ENCODE results near the gene TNRC6B.
"Not testable (repeated sequence)": the region's sequence is repeated elsewhere in the genome, so short reads cannot be mapped to it uniquely, and the experiment has no call there.

TNRC6B gene

DNA sequence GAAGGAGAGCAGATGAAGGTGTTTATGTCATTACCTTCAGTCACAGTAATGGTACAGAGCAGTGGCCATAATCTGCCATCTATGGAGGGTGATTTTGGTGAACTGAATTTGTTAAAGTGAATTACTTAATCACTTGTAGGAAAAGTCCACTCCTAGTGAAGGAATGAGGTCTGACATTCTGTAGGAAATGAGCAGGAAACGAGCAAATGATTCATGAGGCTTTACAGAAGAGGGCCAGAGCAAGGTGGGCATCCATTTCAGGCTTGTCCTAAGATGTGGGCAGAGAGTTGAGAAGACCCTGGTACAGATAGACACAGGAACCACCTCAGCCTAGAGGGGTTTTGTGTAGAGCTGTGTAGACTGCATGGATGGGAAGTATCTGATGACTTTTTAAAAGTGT is 186.7 kb downstream of the TNRC6B start:
- DNase-seq (ENCODE audit: low read depth in 2 of 2), result no peak

DNA sequence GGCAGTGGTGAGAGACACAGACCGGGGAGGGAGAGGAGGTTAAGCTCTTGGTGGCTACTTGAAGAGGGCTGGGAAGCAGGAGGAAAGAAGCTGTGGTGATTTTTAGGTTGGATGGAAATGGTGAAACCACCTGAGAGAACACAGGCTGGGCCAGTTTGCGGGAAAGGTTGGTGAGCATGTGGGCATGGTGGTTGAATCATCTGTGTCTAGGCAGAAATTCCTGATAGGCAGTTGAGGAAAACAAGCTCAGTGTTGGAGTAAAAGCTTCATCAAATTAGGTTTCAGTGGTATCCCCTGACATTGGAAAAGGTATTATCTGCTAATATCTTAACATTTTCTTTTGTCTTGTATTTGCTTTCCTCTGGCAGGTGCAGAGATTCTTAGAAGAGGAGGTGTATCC is 188.3 kb downstream of the TNRC6B start:
- DNase-seq (ENCODE audit: low read depth in 2 of 2), result no peak

GRCh38 chr22:40367342-40367741 is 189.6 kb downstream of the TNRC6B start:
- DNase-seq (ENCODE audit: low read depth in 2 of 2), result no peak

- no peak for DNase-seq (ENCODE audit: low read depth in 2 of 2)
Measured at GRCh38 chr22:40368016-40368415, 190.3 kb downstream of the TNRC6B start.

DNA sequence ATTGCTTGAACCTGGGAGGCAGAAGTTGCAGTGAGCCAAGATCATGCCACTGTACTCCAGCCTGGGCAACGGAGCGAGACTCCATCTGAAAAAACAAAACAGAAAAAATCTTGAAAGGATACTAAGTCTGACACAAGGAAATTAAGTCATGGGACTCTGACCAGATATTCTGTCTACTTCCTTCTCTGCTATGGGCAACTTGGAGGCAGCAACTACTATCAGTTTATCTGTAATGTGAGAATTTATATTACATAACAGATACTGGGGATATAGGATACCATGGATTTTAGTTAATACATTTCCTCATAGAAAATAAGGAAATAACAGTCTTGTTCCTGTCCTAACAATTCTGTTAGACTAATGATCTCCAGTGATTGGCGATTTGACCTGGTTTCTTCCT is 191.1 kb downstream of the TNRC6B start:
- no peak for DNase-seq (ENCODE audit: low read depth in 2 of 2)

DNA sequence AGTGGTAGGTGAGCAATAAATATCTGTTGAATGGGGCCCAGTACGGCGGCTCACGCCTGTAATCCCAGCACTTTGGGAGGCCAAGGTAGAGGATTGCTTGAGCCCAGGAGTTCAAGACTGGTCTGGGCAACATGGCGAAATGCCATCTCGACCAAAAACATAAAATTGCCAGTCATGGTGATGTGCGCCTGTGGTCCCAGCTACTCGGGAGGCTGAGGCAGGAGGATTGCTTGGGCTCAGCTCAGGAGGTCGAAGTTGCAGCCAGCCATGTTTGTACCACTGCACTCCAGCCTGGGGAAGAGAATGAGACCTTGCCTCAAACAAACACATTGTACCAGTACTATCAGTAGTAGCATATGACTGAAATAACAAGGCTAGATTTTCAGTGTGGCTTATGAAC is 196.8 kb downstream of the TNRC6B start:
- no peak for DNase-seq (ENCODE audit: low read depth in 2 of 2)

DNA sequence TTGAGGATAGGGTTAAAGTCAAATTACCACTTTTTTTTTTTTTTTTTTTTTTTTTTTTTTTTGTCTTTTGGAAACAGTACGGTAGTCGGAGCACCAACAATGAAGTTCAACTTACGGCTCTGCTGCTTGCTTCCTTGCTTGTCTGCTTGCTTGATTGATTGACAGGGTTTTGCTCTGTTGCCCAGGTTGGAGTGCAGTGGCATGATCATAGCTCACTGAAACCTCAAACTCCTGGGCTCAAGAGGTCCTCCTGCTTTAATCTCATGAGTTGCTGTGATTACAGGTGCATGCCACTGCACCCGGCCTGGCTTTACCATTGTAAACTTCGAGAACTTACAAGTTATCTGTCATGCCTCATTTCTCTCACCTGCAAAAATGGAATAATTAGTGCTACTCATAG is 198.4 kb downstream of the TNRC6B start:
- DNase-seq (ENCODE audit: low read depth in 2 of 2), result no peak

DNA sequence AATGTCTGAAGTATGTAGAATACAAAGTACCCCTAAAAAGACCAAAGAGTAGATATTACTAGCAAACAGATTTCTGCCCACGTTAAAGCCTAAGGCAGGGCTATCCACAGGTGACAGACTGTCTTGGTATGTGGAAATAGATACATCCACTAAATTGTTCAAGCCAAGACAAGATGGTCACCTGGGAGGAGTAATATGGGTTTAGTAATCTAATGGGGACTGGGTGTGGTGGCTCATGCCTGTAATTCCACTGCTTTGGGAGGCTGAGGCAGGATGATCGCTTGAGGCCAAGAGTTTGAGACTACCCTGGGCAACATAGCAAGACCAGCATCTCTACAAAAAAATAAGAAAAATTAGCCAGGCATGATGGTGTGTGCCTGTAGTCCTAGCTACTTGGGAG is 200.2 kb downstream of the TNRC6B start:
- DNase-seq (ENCODE audit: low read depth in 2 of 2), result no peak

DNA sequence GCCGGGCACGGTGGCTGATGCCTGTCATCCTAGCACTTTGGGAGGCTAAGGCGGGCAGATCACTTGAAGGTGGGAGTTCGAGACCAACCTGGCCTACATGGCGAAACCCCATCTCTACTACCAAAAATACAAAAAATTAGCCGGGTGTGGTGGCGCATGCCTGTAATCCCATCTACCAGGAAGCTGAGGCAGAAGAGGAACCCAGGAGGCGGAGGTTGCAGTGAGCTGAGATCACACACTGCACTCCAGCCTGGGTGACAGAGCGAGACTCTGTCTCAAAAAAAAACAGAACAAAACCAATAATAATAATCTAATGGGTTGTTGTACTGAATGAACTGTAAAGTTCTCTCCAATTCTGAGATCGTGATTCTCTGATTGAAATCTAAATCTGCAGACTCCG is 200.7 kb downstream of the TNRC6B start:
- not testable (repeated sequence) for DNase-seq (ENCODE audit: low read depth in 2 of 2)

- no peak for DNase-seq (ENCODE audit: low read depth in 2 of 2)
Measured at GRCh38 chr22:40381461-40381860, 203.7 kb downstream of the TNRC6B start.

DNA sequence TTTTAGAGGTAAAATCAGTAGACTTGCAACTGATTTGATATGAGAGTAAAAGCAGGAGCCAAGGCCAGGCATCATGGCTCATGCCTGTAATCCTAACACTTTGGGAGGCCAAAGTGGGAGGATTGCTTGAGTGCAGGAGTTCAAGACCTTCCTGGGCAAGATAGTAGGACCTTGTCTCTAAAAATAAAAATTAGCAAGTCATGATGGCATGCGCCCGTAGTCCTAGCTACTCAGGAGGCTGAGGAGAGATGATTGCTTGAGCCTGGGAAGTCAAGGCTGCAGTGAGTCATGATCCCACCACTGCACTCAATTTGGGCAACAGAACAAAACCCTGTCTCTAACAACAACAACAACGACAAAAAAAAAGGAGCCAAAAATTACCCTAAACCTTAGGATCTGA is 206.2 kb downstream of the TNRC6B start:
- DNase-seq (ENCODE audit: low read depth in 2 of 2), result no peak

DNA sequence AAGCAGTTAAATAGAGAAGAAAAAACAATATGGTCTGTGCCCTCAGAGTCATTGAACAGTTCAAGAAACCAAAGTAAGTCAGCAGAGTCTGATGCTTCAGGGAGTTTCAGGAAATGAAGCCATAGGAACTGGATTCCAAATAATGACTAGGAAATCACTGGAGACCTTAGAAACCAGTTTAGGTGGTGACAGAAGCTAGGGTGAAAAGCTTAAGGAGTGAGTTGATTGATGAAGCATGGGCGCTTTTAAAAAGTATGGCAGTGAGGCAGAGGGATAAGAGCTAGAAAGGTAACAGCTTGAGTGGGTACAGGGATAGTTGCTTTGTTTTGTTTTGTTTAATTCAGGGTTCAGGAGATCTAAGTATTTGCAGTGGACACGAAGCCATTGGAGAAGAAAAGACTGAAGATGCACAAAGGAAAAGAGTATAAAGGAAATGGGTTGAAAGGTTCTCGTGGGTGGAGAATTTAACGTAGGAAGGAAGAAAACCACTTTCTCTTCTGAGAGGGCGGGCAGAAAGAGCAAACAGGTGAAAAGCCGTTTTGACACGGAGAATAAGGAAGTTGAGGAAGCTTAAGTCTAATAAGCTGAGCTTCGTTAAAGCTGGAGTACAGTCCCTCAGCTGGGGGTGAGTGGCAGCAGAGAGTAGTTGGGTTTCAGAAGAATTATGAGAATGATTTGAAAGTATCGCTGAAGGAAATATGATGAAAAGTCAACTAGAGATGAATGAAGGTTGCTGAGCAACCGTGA is 207.5 kb downstream of the TNRC6B start:
- no peak for DNase-seq (ENCODE audit: low read depth in 2 of 2)
